Spleen (tissue), 11 donors: ENCODE data around the gene CORIN. TPM values are rescaled to one million over a fixed set of nuclear protein-coding genes. Genes with fewer than 3 reads are reported as not detected.
"Not testable (repeated sequence)": the region's sequence is repeated elsewhere in the genome, so short reads cannot be mapped to it uniquely, and the experiment has no call there.

Experiments
- DNase-seq: peaks from one replicate; pipeline ENCODE4 v3.0.0-alpha.2; 2020
- H3K27ac ChIP-seq, 8 donors: fragments of 200-600 bp; sonication (generic) in 7 of 8; 1 replicate in 4 of 8; 2 replicates in 4 of 8; pipeline versions ENCODE4 v1.5.0 to v1.8.0; 2016 to 2021; ENCODE audit warnings: inconsistent platforms in 4 of 8, mild to moderate bottlenecking in 4 of 8, moderate library complexity in 1 of 8
- H3K27me3 ChIP-seq, 7 donors: fragments of 200-600 bp; sonication (generic) in 6 of 7; replicated peaks in 1 of 7; 1 replicate in 4 of 7; 2 replicates in 3 of 7; pipeline versions ENCODE4 v1.5.0 to v1.8.0; 2016 to 2021; ENCODE audit warnings: inconsistent platforms in 3 of 7, mild to moderate bottlenecking in 1 of 7
- H3K36me3 ChIP-seq, 6 donors: fragments of 200-600 bp; sonication (generic) in 5 of 6; 1 replicate in 4 of 6; 2 replicates in 2 of 6; pipeline versions ENCODE4 v1.5.0 to v1.8.0; 2016 to 2021; ENCODE audit warnings: inconsistent platforms in 2 of 6
- H3K4me1 ChIP-seq, 6 donors: fragments of 200-600 bp; sonication (generic) in 5 of 6; 1 replicate in 3 of 6; 2 replicates in 3 of 6; pipeline versions ENCODE4 v1.5.0 to v1.8.0; 2016 to 2021; ENCODE audit warnings: inconsistent platforms in 3 of 6
- H3K4me3 ChIP-seq, 8 donors: fragments of 200-600 bp; sonication (generic) in 7 of 8; 1 replicate in 4 of 8; 2 replicates in 4 of 8; pipeline versions ENCODE4 v1.5.0 to v1.8.0; 2016 to 2021; ENCODE audit warnings: inconsistent platforms in 4 of 8, mild to moderate bottlenecking in 4 of 8, moderate library complexity in 2 of 8
- H3K9me3 ChIP-seq, 8 donors: fragments of 200-600 bp; sonication (generic) in 7 of 8; 1 replicate in 4 of 8; 2 replicates in 4 of 8; pipeline versions ENCODE4 v1.5.0 to v1.8.0; 2016 to 2021; ENCODE audit warnings: inconsistent platforms in 4 of 8
- POLR2A ChIP-seq, 3 donors: fragments of 450-650 bp; IDR thresholded peaks; one replicate each; pipeline ENCODE4 v1.5.1; 2017; ENCODE audit warnings: antibody characterized with exemption in 3 of 3, mild to moderate bottlenecking in 1 of 3
- POLR2AphosphoS5 ChIP-seq, 3 donors: sonication (generic); formaldehyde crosslinking; IDR thresholded peaks; one replicate each; pipeline ENCODE4 v1.5.1; 2017; ENCODE audit warnings: antibody characterized with exemption in 3 of 3
- WGBS, 5 donors: extraction: QIAGEN DNeasy Blood & Tissue Kit in 3 of 5; methylation state at CpG; one replicate each; pipeline versions ENCODE4 v1.1.5 to v1.1.7; 2013 to 2018; 5-methylcytosine and 5-hydroxymethylcytosine counted together
- intact Hi-C: fragments of 100-400 bp; cut with DNase I; formaldehyde crosslinking; loops from one replicate; pipeline ENCODE4 v1.15.0; 2023; ENCODE audit warnings: low total_unique reads
- polyA plus RNA-seq, 3 donors: library from polyadenylated mRNA; stranded (reverse); fragments of 200-250 nt; gene quantifications; one replicate each; pipeline ENCODE4 v1.2.1, GENCODE V29; 2013
- total RNA-seq, 7 donors: library from RNA; depleted of rRNA in 3 of 7; stranded (reverse); fragments of >200 nt in 3 of 7; fragmentation: NEBNext Ultra II Directional in 4 of 7; extraction: Animal tissue kit (Norgen Biotek cat#: 25700) in 4 of 7; gene quantifications; one replicate each; pipeline versions ENCODE4 v1.1.0 to v1.2.1, GENCODE V29; 2016 to 2021
- TF ChIP-seq, protein P1 (sequence below), 11 experiments: fragments of 200-600 bp in 7 of 11; fragments of 450-650 bp in 4 of 11; sonication (generic) in 4 of 11; IDR thresholded peaks in 8 of 11; conservative IDR thresholded peaks in 3 of 11; 1 replicate in 7 of 11; 2 replicates in 4 of 11; pipeline versions ENCODE4 v1.4.0 to v1.8.0; 2016 to 2021; ENCODE audit warnings: antibody characterized with exemption in 11 of 11, inconsistent platforms in 4 of 11, mild to moderate bottlenecking in 1 of 11
- donor health status: healthy with polysubstance abuse.
- donor health status: DM: no; HTN: no; CAD: no; lungs with moderate emphysema.
- donor health status: DM: no; HTN: no; CAD: no.
- donor health status: Bipolar disorder and iron deficiency.
- donor health status: healthy.
- donor health status: DM: no; HTN: no; CAD: no.
- donor health status: DM: yes; HTN: yes; CAD: no.

The CORIN gene
- total and polyA plus RNA-seq, 10 donors = 0.23 to 12.3 (median 0.85) TPM

GRCh38 chr4:47711646-47712045 is 126.2 kb downstream of the CORIN start:
- TF ChIP-seq POLR2AphosphoS5 (IDR thresholded peaks at IDR 0.05) (no peak), POLR2A (IDR thresholded peaks at IDR 0.05) (no peak)
- TF ChIP-seq, protein P1, sequence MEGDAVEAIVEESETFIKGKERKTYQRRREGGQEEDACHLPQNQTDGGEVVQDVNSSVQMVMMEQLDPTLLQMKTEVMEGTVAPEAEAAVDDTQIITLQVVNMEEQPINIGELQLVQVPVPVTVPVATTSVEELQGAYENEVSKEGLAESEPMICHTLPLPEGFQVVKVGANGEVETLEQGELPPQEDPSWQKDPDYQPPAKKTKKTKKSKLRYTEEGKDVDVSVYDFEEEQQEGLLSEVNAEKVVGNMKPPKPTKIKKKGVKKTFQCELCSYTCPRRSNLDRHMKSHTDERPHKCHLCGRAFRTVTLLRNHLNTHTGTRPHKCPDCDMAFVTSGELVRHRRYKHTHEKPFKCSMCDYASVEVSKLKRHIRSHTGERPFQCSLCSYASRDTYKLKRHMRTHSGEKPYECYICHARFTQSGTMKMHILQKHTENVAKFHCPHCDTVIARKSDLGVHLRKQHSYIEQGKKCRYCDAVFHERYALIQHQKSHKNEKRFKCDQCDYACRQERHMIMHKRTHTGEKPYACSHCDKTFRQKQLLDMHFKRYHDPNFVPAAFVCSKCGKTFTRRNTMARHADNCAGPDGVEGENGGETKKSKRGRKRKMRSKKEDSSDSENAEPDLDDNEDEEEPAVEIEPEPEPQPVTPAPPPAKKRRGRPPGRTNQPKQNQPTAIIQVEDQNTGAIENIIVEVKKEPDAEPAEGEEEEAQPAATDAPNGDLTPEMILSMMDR (IDR thresholded peaks at IDR 0.05 in 8 of 11, conservative IDR thresholded peaks at IDR 0.05 in 3 of 11) = no peak
- DNase-seq = no peak
- Histone ChIP-seq H3K27ac (no peak overlapping the region), H3K4me3 (no peak overlapping the region), H3K4me1 (no peaks in the 10 kb centered on the region), H3K36me3 (no peaks in the 10 kb centered on the region), H3K9me3 (no peaks in the 10 kb centered on the region), H3K27me3 (peaks cover 0 to 32% (median 0%) of the 10 kb centered on the region in 7 donors)
- intact Hi-C loops = no loop called here
- WGBS, 5 donors = 72 to 89% (median 84%) methylated on average over 3 of the region's 3 CpGs

GRCh38 chr4:47711183-47711582 is 126.7 kb downstream of the CORIN start:
- peaks cover 0 to 36% (median 0%) of the 10 kb centered on the region in 7 donors for H3K27me3 ChIP-seq
- no peaks in the 10 kb centered on the region for H3K9me3 ChIP-seq

GRCh38 chr4:47706352-47706751 is 131.5 kb downstream of the CORIN start:
- WGBS, 5 donors = 93 to 96% (median 95%) methylated on average over 18 of the region's 18 CpGs
- intact Hi-C loops, DNase-seq, H3K4me1 ChIP-seq, H3K27ac ChIP-seq, H3K36me3 ChIP-seq, H3K4me3 ChIP-seq, H3K9me3 ChIP-seq: not testable (repeated sequence)
- peaks cover 0 to 23% (median 0%) of the 10 kb centered on the region in 7 donors for H3K27me3 ChIP-seq

More at GRCh38 chr4:47711183-47711582, 126.7 kb downstream of the CORIN start:
- Histone ChIP-seq H3K4me3 (no peak overlapping the region), H3K4me1 (no peaks in the 10 kb centered on the region), H3K27ac (no peak overlapping the region), H3K36me3 (no peaks in the 10 kb centered on the region)
- WGBS, 5 donors = 75 to 88% (median 82%) methylated on average over 4 of the region's 4 CpGs
- no peak for TF ChIP-seq POLR2AphosphoS5 (IDR thresholded peaks at IDR 0.05)
- TF ChIP-seq, protein P1 (IDR thresholded peaks at IDR 0.05 in 8 of 11, conservative IDR thresholded peaks at IDR 0.05 in 3 of 11) = no peak
- DNase-seq = no peak
- intact Hi-C loops = no loop called here

DNA sequence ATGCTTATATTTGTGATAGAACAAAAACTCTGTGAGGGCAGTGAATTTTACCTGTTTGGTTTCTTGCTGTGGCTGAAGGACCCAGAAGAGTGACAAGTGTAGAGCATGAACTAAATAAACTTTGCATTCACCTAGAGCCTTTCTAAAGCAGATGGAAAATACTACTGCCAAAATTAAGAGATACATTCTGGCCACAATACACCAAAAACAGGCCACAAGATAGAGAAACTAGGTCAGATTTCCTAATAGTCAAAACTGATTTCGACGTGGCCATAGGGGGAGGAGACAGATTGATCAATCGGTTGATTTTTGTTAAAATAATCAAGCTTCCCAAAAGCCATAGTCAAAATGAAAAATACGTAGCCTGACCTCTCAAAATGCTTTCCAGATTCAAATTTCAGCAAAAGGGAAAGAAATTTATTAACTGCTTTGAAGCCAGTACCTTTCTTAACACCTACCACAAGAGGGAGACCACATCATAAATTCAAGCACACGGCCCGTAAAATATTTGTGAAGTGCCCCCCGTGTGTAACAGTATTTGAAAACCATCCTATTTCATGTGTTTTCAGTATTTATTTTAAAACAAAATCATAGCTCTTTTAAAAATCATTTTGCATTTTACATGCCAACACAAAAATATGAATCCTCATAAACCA is 132.4 kb downstream of the CORIN start:
- Histone ChIP-seq H3K27me3 (peaks cover 0 to 17% (median 0%) of the 10 kb centered on the region in 7 donors), H3K4me3 (no peak overlapping the region), H3K4me1 (no peaks in the 10 kb centered on the region), H3K36me3 (no peaks in the 10 kb centered on the region), H3K27ac (no peak overlapping the region), H3K9me3 (no peaks in the 10 kb centered on the region)
- intact Hi-C loops = no loop called here
- no peak for TF ChIP-seq POLR2AphosphoS5 (IDR thresholded peaks at IDR 0.05)
- TF ChIP-seq, protein P1 (IDR thresholded peaks at IDR 0.05 in 8 of 11, conservative IDR thresholded peaks at IDR 0.05 in 3 of 11) = peak in 1 of 11 experiments; percentile 15
- 41 to 59% (median 47%) methylated on average over 7 of the region's 7 CpGs for WGBS, 5 donors
- no peak for DNase-seq
